ENCODE data around the gene ADAMTS19. TPM values are rescaled to one million over a fixed set of nuclear protein-coding genes. Genes with fewer than 3 reads are reported as not detected.

ADAMTS19 gene
- total and polyA plus RNA-seq, 12 donors: 0.15 to 1.3 (median 0.43) TPM

DNA sequence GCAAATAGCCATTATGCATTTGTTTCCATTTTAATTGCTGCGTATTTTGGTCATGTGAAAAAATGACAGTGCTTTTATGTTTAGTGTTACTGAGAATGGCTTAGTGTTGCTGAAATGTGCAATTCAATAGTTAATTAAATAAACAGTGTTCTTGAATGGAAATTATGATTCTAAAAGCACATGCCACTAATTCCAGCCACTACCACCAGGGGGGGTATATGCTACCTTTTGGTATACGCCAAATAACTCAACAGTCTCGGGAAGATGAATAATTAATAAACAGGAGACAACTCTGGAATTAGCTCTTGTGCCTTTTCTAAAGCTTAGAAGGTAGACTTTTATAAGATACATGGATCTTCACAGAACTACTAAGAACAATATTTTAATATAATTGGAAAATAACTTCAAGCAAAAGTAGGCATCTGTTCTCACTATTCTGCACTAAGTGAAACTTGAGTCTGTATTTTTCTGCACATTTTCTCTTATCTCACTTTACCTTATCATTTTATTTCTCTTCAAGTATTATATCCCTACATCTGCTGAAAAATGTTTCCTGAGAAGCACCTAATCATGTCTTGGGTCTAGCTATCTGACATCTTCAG lies 204.3 kb downstream of the ADAMTS19 start:
- no peak for ATAC-seq
- no peaks in the 10 kb centered on the region for H3K36me3 ChIP-seq
- no peak overlapping the region for H3K4me3 ChIP-seq
- no peak overlapping the region for H3K27ac ChIP-seq
- H3K9me3 ChIP-seq: peaks cover 0 to 17% (median 8%) of the 10 kb centered on the region in 11 donors
- no peaks in the 10 kb centered on the region for H3K4me1 ChIP-seq
- 53 to 66% methylated on average over 3 of the region's 3 CpGs for WGBS, 2 donors
- intact Hi-C loops (cut with DNase I): loop anchor here in 1 of 10 donors (5.0 to 10.0 kb wide), 2 partner anchors 100 to 1873 kb away; no protein-coding TSS in a partner anchor
- TF ChIP-seq, protein P1, sequence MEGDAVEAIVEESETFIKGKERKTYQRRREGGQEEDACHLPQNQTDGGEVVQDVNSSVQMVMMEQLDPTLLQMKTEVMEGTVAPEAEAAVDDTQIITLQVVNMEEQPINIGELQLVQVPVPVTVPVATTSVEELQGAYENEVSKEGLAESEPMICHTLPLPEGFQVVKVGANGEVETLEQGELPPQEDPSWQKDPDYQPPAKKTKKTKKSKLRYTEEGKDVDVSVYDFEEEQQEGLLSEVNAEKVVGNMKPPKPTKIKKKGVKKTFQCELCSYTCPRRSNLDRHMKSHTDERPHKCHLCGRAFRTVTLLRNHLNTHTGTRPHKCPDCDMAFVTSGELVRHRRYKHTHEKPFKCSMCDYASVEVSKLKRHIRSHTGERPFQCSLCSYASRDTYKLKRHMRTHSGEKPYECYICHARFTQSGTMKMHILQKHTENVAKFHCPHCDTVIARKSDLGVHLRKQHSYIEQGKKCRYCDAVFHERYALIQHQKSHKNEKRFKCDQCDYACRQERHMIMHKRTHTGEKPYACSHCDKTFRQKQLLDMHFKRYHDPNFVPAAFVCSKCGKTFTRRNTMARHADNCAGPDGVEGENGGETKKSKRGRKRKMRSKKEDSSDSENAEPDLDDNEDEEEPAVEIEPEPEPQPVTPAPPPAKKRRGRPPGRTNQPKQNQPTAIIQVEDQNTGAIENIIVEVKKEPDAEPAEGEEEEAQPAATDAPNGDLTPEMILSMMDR (IDR thresholded peaks at IDR 0.05): peak; percentile 43 to 75 (median 68)
- peak in 1 of 2 donors; percentile 31 for DNase-seq
- no peaks in the 10 kb centered on the region for H3K27me3 ChIP-seq

DNA sequence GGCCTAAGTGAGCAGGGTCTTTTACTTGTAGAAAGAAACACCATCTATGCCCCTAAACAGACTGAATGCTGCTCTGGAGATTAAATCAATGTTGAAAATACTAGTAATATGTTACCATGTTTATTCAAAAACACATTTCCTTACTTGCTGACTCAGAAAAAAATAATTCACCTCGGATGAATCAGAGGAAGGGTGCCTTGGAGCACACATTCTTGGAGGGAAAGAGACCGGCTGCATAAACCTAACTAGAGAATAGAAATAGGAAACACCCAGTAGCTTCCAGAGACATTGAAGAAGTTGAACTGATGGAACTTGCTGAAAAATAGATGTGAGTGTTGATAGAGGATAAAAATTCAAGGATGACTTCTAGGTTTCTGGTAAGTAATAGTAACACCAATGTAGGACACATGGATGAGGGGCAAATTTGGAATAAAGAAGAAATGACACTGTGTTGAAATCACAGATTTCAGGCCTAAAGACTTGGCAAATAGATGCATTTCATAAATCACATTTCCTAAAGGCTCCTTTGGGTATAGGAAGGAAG lies 210.9 kb downstream of the ADAMTS19 start:
- no peaks in the 10 kb centered on the region for H3K36me3 ChIP-seq
- intact Hi-C loops (cut with DNase I): no loop called here
- H3K27ac ChIP-seq: no peak overlapping the region
- peaks cover 0 to 32% (median 13%) of the 10 kb centered on the region in 11 donors for H3K9me3 ChIP-seq
- 51 to 64% methylated on average over 2 of the region's 2 CpGs for WGBS, 2 donors
- no peak overlapping the region for H3K4me3 ChIP-seq
- DNase-seq: no peak
- no peaks in the 10 kb centered on the region for H3K4me1 ChIP-seq
- TF ChIP-seq, protein P1 (IDR thresholded peaks at IDR 0.05): no peak
- no peak for ATAC-seq
- no peaks in the 10 kb centered on the region for H3K27me3 ChIP-seq

DNA sequence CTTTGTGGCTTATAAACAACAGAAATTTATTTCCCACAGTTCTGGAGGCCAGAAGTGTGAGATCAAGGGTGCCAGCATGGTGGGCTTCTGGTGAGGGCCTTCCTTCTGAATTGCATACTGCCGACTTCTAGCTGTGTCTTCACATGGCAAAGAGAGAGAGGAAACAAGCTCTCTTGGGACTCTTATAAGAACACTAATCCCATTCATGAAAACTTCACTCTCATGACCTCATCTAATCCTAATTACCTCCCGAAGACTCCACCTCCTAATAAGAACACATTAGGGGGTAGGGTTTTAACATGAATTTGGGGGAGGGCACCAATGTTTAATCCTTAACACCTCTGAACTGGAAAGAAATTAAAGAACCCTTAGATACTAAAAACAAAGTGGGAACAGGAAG lies 211.9 kb downstream of the ADAMTS19 start:
- WGBS, 2 donors: 48 to 58% methylated on average over 2 of the region's 2 CpGs
- TF ChIP-seq, protein P1 (IDR thresholded peaks at IDR 0.05): no peak
- intact Hi-C loops (cut with DNase I): no loop called here
- H3K4me1 ChIP-seq: no peaks in the 10 kb centered on the region
- DNase-seq (no peak), ATAC-seq (no peak)
- no peak overlapping the region for H3K27ac ChIP-seq
- H3K27me3 ChIP-seq: no peaks in the 10 kb centered on the region
- peaks cover 0 to 32% (median 13%) of the 10 kb centered on the region in 11 donors for H3K9me3 ChIP-seq
- no peak overlapping the region for H3K4me3 ChIP-seq
- H3K36me3 ChIP-seq: no peaks in the 10 kb centered on the region

DNA sequence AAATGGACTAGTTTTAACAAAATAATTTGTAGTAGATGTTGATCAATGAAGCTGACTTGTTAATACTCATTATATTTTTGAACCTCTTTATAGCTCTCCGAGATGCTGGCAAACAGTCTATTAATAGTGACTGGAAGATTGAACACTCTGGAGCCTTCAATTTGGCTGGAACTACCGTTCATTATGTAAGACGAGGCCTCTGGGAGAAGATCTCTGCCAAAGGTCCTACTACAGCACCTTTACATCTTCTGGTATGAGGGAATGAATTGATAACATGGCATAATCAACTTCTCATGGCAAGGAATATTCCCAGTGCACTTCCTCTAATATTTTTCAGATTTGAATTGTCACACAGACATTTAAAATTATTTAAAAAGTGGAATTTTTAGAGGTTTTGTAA lies 219.6 kb downstream of the ADAMTS19 start:
- no peaks in the 10 kb centered on the region for H3K4me1 ChIP-seq
- no peaks in the 10 kb centered on the region for H3K9me3 ChIP-seq
- no peak for ATAC-seq
- no peak overlapping the region for H3K27ac ChIP-seq
- 15 to 20% methylated on average over 3 of the region's 3 CpGs for WGBS, 2 donors
- H3K36me3 ChIP-seq: no peaks in the 10 kb centered on the region
- TF ChIP-seq, protein P1 (IDR thresholded peaks at IDR 0.05): no peak
- H3K4me3 ChIP-seq: no peak overlapping the region
- intact Hi-C loops (cut with DNase I): no loop called here
- no peaks in the 10 kb centered on the region for H3K27me3 ChIP-seq
- DNase-seq: no peak

Data from heart right ventricle (tissue), 16 donors.